K562 treated with DMSO at 1 percent for 4 hours (cell line): ENCODE data around the gene CAMK2N1. TPM values are rescaled to one million over a fixed set of nuclear protein-coding genes. Genes with fewer than 3 reads are reported as not detected.

Experiments
- total RNA-seq: library from RNA; unstranded; fragments of 300-600 nt; gene quantifications from 2 replicates; pipeline ENCODE4 v1.2.3, GENCODE V29; 2022; ENCODE audit not compliant: insufficient read depth

The CAMK2N1 gene
- 1.9 and 2.5 TPM in 2 replicates for total RNA-seq

DNA sequence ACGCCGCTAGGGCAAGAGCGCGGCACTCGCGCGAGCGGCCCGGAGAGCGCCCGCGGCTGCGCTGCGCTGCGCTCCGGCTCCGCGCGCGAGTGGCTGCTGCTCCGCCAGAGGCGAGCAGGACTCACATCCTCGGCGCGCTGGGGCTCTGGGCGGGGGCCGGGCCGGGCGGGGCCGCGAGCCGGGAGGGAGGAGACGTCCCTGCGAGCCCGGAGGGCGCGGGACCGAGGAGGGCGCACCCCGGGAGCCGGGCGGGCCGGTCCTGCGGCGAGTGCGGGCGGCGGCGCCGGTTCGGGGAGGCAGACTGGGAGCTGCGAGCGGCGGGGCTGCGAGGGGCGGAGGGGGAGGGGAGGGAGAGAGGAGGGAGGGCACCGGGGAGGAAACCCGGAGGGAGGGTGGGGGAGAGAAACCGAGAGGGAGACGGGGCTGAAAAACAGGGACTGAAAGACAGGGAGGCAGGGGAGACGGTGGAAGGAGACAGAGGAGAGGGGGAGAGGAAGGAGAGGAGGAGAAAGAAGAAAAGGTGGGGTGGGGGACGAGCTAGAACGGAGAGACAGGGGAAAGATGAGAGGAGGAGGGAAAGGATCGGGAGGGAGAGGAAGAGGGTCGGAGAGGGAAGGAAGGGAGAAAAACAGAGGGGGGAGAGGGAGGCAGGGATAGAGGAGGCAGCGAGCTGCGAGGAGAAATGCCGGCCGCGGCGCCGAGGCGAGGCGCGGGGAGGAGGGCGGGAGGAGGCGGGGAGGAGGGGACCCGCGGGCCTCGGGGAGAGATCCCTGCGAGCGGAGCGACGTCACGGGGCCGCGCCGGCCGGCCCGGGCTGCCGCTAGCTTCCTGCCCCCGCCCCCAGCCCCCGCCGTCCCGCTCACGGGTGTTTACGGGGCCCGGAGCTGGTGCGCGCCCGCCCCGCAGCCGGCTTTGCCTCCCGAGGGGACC, at the start of gene CAMK2N1:
CAMK2N1 (minus strand) TSS at position 684 of the 930 bp plus-strand sequence. CDS start 831 bp downstream, outside the sequence.

DNA sequence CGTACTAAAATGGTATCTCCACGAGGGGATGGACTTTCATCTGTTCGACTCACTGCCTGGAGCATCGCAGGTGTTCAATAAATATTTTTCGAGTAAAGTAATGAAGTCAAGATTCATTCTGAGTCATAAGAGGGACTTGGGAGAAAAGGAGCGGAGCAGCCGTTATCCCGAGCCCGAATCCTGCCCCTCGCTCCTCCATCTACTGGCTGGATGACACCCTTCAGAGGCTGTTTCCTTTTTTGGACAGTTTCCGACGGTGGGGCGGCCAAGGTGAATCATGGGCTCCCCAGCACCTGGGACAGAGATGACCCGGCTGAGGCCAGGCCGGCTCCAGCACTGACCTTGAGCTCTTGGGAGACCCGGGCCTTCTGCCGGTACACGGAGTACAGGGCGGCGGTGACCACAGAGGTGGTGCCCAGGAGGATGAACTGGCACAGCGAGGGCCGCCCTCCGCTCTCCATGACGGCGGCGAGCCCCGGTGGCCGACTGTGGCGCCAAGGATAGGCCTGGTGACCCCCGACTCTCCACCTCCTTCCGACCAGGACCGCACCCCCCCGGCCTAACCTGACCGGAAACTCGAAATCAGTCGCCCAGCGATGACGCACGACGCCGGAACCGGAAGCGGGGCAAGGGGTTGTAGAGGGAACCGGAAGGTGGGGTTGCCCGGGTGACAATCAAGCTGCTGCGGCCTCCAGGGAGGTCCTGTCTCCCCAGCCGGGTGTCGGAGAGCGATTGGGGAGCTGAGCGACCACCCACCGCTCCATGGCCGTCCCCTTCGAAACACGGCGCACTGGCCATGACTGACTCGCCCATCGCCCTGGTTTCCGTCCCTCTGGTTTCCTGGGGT, 21.8 kb upstream of the CAMK2N1 start, which contains the start of gene MUL1:
MUL1 (minus strand) TSS at position 588 of the 847 bp plus-strand sequence; CDS start at position 461, 127 bp downstream.

Other genes starting within 250 kb of the CAMK2N1 start
- not detected in 2 replicates for gene VWA5B1, start 195.3 kb downstream of the CAMK2N1 start, total RNA-seq
- gene MUL1, start 21.9 kb upstream of the CAMK2N1 start, total RNA-seq = 39.1 and 43.1 TPM in 2 replicates
- 0.30 TPM in 1 of 2 replicates, not detected in the other for gene FAM43B, start 66.4 kb upstream of the CAMK2N1 start, total RNA-seq
- not detected in 2 replicates for gene CDA, start 102.9 kb upstream of the CAMK2N1 start, total RNA-seq
- 55.4 and 58.0 TPM in 2 replicates for gene PINK1, start 147.2 kb upstream of the CAMK2N1 start, total RNA-seq
- gene DDOST, start 175.2 kb upstream of the CAMK2N1 start, total RNA-seq = 314 and 353 TPM in 2 replicates
- gene KIF17, start 231.8 kb upstream of the CAMK2N1 start, total RNA-seq = not detected in 2 replicates
- 0.18 TPM in 1 of 2 replicates, not detected in the other for gene SH2D5, start 246.5 kb upstream of the CAMK2N1 start, total RNA-seq